GM13976 (cell line): ENCODE results near the gene PEF1.

ENCODE experiments used
- DNase-seq: peaks from one replicate; pipeline ENCODE4 v3.0.0; 2012; ENCODE audit warnings: low spot score
- in situ Hi-C: fragments of 300-500 bp; cut with MboI; formaldehyde crosslinking; loops from one replicate; pipeline ENCODE4 v1.12.0; 2022; ENCODE audit warnings: low sequenced_read_pairs, mixed read lengths, inconsistent platforms; ENCODE audit not compliant: unreplicated experiment
- TF ChIP-seq, protein P1 (sequence below): IDR thresholded peaks from 2 replicates; pipeline ENCODE4 v1.5.1; 2012; ENCODE audit warnings: borderline replicate concordance, mild to moderate bottlenecking; ENCODE audit not compliant: insufficient read depth; ENCODE audit errors: extremely low read depth, missing control alignments, control extremely low read depth

PEF1 gene

GRCh38 chr1:31620631-31621497 is 23.8 kb downstream of the PEF1 start:
- DNase-seq = no peak
- TF ChIP-seq, protein P1, sequence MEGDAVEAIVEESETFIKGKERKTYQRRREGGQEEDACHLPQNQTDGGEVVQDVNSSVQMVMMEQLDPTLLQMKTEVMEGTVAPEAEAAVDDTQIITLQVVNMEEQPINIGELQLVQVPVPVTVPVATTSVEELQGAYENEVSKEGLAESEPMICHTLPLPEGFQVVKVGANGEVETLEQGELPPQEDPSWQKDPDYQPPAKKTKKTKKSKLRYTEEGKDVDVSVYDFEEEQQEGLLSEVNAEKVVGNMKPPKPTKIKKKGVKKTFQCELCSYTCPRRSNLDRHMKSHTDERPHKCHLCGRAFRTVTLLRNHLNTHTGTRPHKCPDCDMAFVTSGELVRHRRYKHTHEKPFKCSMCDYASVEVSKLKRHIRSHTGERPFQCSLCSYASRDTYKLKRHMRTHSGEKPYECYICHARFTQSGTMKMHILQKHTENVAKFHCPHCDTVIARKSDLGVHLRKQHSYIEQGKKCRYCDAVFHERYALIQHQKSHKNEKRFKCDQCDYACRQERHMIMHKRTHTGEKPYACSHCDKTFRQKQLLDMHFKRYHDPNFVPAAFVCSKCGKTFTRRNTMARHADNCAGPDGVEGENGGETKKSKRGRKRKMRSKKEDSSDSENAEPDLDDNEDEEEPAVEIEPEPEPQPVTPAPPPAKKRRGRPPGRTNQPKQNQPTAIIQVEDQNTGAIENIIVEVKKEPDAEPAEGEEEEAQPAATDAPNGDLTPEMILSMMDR = no peak
- in situ Hi-C loops = no loop called here

GRCh38 chr1:31618916-31619846 is 25.5 kb downstream of the PEF1 start:
- in situ Hi-C loops = loop anchor here (10.0 kb wide), 1 partner anchor 54 kb away; no protein-coding TSS in a partner anchor
- DNase-seq = no peak
- TF ChIP-seq, protein P1 = no peak

GRCh38 chr1:31617916-31618746 is 26.5 kb downstream of the PEF1 start:
- peak; percentile 88 for DNase-seq
- in situ Hi-C loops = loop anchor here (10.0 kb wide), 1 partner anchor 53 kb away; no protein-coding TSS in a partner anchor
- TF ChIP-seq, protein P1 = peak; percentile 65

DNA sequence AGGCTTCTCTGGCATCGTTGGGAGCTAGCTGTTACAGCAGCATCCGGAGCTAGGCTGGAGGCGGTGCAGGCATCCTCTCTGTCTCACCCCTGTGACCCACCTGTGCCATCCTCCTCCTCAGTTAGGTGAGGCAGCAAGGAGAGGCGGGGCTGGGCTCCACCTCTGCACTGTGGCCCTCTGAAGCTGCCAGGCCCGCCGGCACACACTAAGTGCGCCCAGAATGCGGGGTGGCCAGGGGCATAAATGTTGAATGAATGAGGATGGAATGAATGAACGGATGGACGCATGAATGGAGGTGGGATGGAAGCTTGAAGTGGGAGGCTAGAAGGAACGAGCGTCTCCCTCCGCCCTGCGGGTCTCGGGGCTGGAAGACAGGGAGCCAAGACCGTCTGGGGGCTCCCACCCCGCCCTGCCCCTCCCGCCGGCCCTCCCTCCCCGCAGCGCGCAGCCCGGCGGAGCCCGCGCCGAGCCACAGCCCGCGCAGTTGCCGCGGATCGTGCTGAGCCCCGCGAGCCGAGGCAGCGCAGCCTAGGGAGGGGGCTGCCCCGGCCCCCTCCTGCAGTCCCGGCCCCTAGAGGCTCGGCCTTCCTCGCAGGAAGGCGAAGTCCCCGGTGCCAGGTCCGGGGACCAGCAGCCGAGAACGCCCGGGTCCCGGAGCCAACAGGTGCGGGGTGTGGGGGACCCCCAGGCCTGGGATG is 27.3 kb downstream of the PEF1 start, which contains the start of gene HCRTR1:
Gene HCRTR1 (plus strand): TSS at position 472 of the 698 bp plus-strand sequence. CDS start 1,504 bp downstream, outside the sequence.
- no peak for DNase-seq
- in situ Hi-C loops = loop anchor here (10.0 kb wide), 1 partner anchor 53 kb away; no protein-coding TSS in a partner anchor
- TF ChIP-seq, protein P1 = no peak

DNA sequence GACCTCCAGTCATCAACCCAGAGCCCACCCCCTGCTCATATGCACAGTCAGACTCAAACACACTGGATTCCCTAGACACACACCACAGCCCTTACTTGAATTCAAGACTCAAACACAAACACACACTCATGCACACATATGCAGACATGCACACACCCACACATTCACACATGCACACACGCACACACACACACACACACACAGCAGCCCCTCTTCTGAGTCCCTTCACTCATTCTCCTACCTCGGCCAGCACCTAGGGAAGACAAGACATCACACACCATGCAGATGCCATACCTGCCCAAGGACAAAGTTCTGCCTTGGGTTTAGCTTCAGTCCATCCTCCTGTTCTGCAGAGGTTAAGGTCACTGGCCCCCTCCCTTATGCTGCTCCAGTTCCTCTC is 28.7 kb downstream of the PEF1 start:
- TF ChIP-seq, protein P1 = no peak
- no peak for DNase-seq
- in situ Hi-C loops = loop anchor here (10.0 kb wide), 1 partner anchor 51 kb away; no protein-coding TSS in a partner anchor
